Measurements from ENCODE around the gene EXOC3L4. TPM values are rescaled to one million over a fixed set of nuclear protein-coding genes. Genes with fewer than 3 reads are reported as not detected.
A peak's percentile ranks its signal among the peaks of the same experiment; 100 is the strongest.

The EXOC3L4 gene
- total and polyA plus RNA-seq, 8 donors: 1.3 to 82.8 (median 16.2) TPM

- Histone ChIP-seq H3K36me3 (no peaks in the 10 kb centered on the region), H3K27me3 (no peaks in the 10 kb centered on the region), H3K4me1 (peaks cover 0 to 7% (median 2%) of the 10 kb centered on the region in 4 donors), H3K27ac (no peak overlapping the region), H3K9me3 (no peaks in the 10 kb centered on the region), H3K4me3 (no peak overlapping the region)
- DNase-seq: no peak
- intact Hi-C loops (cut with DNase I; ENCODE audit: low total_unique reads): no loop called here
- WGBS, 5 donors: 81 to 92% (median 87%) methylated on average over 7 to 9 of the region's 9 CpGs
- TF ChIP-seq EP300 (IDR thresholded peaks at IDR 0.05) (no peak), POLR2A (IDR thresholded peaks at IDR 0.05) (no peak), POLR2AphosphoS5 (IDR thresholded peaks at IDR 0.05) (no peak), CTCF (IDR thresholded peaks at IDR 0.05) (no peak)
These were observed 61.4 kb downstream of the EXOC3L4 start for GRCh38 chr14:103155826-103156394.

- WGBS, 5 donors: 76 to 82% (median 81%) methylated on average over 10 to 21 of the region's 21 CpGs
- Histone ChIP-seq H3K27me3 (no peaks in the 10 kb centered on the region), H3K4me1 (peaks cover 0 to 7% (median 2%) of the 10 kb centered on the region in 4 donors), H3K4me3 (no peak overlapping the region), H3K9me3 (no peaks in the 10 kb centered on the region), H3K36me3 (no peaks in the 10 kb centered on the region), H3K27ac (no peak overlapping the region)
- TF ChIP-seq POLR2A (IDR thresholded peaks at IDR 0.05): no peak
- TF ChIP-seq EP300 (IDR thresholded peaks at IDR 0.05): no peak
- TF ChIP-seq POLR2AphosphoS5 (IDR thresholded peaks at IDR 0.05): no peak
- TF ChIP-seq CTCF (IDR thresholded peaks at IDR 0.05): no peak
- intact Hi-C loops (cut with DNase I; ENCODE audit: low total_unique reads): no loop called here
- no peak for DNase-seq
These were observed 62.3 kb downstream of the EXOC3L4 start for GRCh38 chr14:103156651-103157378.

GRCh38 chr14:103157969-103158368 is 63.4 kb downstream of the EXOC3L4 start:
- H3K4me1 ChIP-seq: peaks cover 0 to 7% (median 2%) of the 10 kb centered on the region in 4 donors
- H3K9me3 ChIP-seq: peaks cover 0 to 4% (median 0%) of the 10 kb centered on the region in 4 donors
- H3K27me3 ChIP-seq: no peaks in the 10 kb centered on the region
- H3K4me3 ChIP-seq: no peak overlapping the region
- intact Hi-C loops (cut with DNase I; ENCODE audit: low total_unique reads): no loop called here
- H3K27ac ChIP-seq: no peak overlapping the region
- no peaks in the 10 kb centered on the region for H3K36me3 ChIP-seq
- TF ChIP-seq POLR2AphosphoS5 (IDR thresholded peaks at IDR 0.05): no peak
- TF ChIP-seq CTCF (IDR thresholded peaks at IDR 0.05): no peak
- TF ChIP-seq POLR2A (IDR thresholded peaks at IDR 0.05): no peak
- no peak for TF ChIP-seq EP300 (IDR thresholded peaks at IDR 0.05)
- DNase-seq: no peak
- 88 to 93% (median 90%) methylated on average over 19 of the region's 19 CpGs for WGBS, 5 donors

- no peak overlapping the region for H3K27ac ChIP-seq
- peaks cover 0 to 7% (median 2%) of the 10 kb centered on the region in 4 donors for H3K4me1 ChIP-seq
- 0 to 44% (median 14%) methylated on average over 1 of the region's 1 CpG for WGBS, 5 donors
- TF ChIP-seq CTCF (IDR thresholded peaks at IDR 0.05) (no peak), POLR2AphosphoS5 (IDR thresholded peaks at IDR 0.05) (no peak), POLR2A (IDR thresholded peaks at IDR 0.05) (no peak), EP300 (IDR thresholded peaks at IDR 0.05) (no peak)
- peaks cover 0 to 4% (median 0%) of the 10 kb centered on the region in 4 donors for H3K9me3 ChIP-seq
- H3K36me3 ChIP-seq: no peaks in the 10 kb centered on the region
- intact Hi-C loops (cut with DNase I; ENCODE audit: low total_unique reads): no loop called here
- DNase-seq: peak in 1 of 2 donors; percentile 70
- H3K4me3 ChIP-seq: no peak overlapping the region
- no peaks in the 10 kb centered on the region for H3K27me3 ChIP-seq
These were observed 64.2 kb downstream of the EXOC3L4 start for GRCh38 chr14:103158688-103159087.

Other genes with a start within 250 kb of the EXOC3L4 start
- gene AMN, start 172.1 kb upstream of the EXOC3L4 start, total RNA-seq: 100 to 1,000 TPM in 2 of 5 donors, 10 to 100 TPM in 1, 1 to 10 TPM in 2; 1.3 to 781 (median 21.7) TPM
- gene AMN, start 172.1 kb upstream of the EXOC3L4 start, polyA plus RNA-seq: 10 to 100 TPM in 2 of 3 donors, 1 to 10 TPM in 1; 3.2 to 14.7 (median 12.8) TPM
- gene CDC42BPB, start 37.2 kb upstream of the EXOC3L4 start, total RNA-seq: 100 to 1,000 TPM in 4 of 5 donors, 10 to 100 TPM in 1; 85.2 to 400 (median 191) TPM
- gene CDC42BPB, start 37.2 kb upstream of the EXOC3L4 start, polyA plus RNA-seq: 10 to 100 TPM; 16.3 to 23.7 (median 20.6) TPM
- gene LBHD2, start 10.5 kb upstream of the EXOC3L4 start, total RNA-seq: not detected
- gene LBHD2, start 10.5 kb upstream of the EXOC3L4 start, polyA plus RNA-seq: not detected
- gene TNFAIP2, start 28.7 kb downstream of the EXOC3L4 start, total RNA-seq: 100 to 1,000 TPM in 2 of 5 donors, 10 to 100 TPM in 3; 30.7 to 279 (median 48.7) TPM
- 100 to 1,000 TPM in 1 of 3 donors, 10 to 100 TPM in 2; 63.8 to 211 (median 82.2) TPM for gene TNFAIP2, start 28.7 kb downstream of the EXOC3L4 start, polyA plus RNA-seq
- gene EIF5, start 239.5 kb downstream of the EXOC3L4 start, total RNA-seq: 100 to 1,000 TPM in 4 of 5 donors, 10 to 100 TPM in 1; 48.4 to 401 (median 202) TPM
- 10 to 100 TPM; 44.3 to 83.9 (median 51.9) TPM for gene EIF5, start 239.5 kb downstream of the EXOC3L4 start, polyA plus RNA-seq